Prostate gland (tissue), 2 donors: ENCODE measurements around the gene ATP13A3.

Source experiments
- CTCF ChIP-seq, 4 experiments: fragments of 200-600 bp in 2 of 4; fragments of 450-650 bp in 2 of 4; sonication (generic) in 2 of 4; IDR thresholded peaks; 1 replicate in 3 of 4; 2 replicates in 1 of 4; pipeline ENCODE4 v1.5.1; 2016 to 2019; ENCODE audit warnings: antibody characterized with exemption in 4 of 4, mild to moderate bottlenecking in 2 of 4, moderate library complexity in 2 of 4
- POLR2A ChIP-seq: fragments of 450-650 bp; IDR thresholded peaks from one replicate; pipeline ENCODE4 v1.6.1; 2016; ENCODE audit warnings: antibody characterized with exemption, mild to moderate bottlenecking
- POLR2AphosphoS5 ChIP-seq: sonication (generic); formaldehyde crosslinking; IDR thresholded peaks from one replicate; pipeline ENCODE4 v1.6.1; 2017; ENCODE audit warnings: antibody characterized with exemption

GRCh38 chr3:194517333-194517732, 30.5 kb upstream of the ATP13A3 start:
- TF ChIP-seq POLR2A (no peak), CTCF (IDR thresholded peaks at IDR 0.05) (no peak), POLR2AphosphoS5 (no peak)
